SK-N-SH (cell line): Measurements from ENCODE around the gene ZBTB17. TPM values are rescaled to one million over a fixed set of nuclear protein-coding genes. Genes with fewer than 3 reads are reported as not detected.

ENCODE experiments used
- CTCF ChIA-PET: fragments of 300-600, 350-600 bp; formaldehyde crosslinking; extraction: SDS; loops from one replicate; lab custom pipeline; 2021; lab: Yijun Ruan, JAX
- POLR2A ChIA-PET: fragments of 350-600 bp; sonication (Branson Sonifier 250); formaldehyde crosslinking; extraction: SDS; loops from one replicate; lab custom pipeline; 2020; ENCODE audit warnings: antibody characterized with exemption, inconsistent platforms; lab: Yijun Ruan, JAX
- DNase-seq: peaks from one replicate; pipeline ENCODE4 v3.0.0; 2012
- H2AFZ ChIP-seq: fragments of 200-600 bp; sonication (generic); 2 replicates; pipeline ENCODE4 v1.8.1; 2016; ENCODE audit warnings: antibody characterized with exemption, mild to moderate bottlenecking, low read depth
- H3F3A ChIP-seq: fragments of 200-600 bp; sonication (generic); replicated peaks from 2 replicates; pipeline ENCODE3; 2016; ENCODE audit warnings: antibody characterized with exemption, mild to moderate bottlenecking; ENCODE audit not compliant: insufficient read depth
- H3K27ac ChIP-seq, 2 experiments: fragments of 200-500 bp in 1 of 2; fragments of 200-600 bp in 1 of 2; sonication (Bioruptor generic) in 1 of 2; sonication (generic), shearing (Covaris generic) in 1 of 2; 2 replicates each; pipeline versions ENCODE4 v1.5.1 to v1.6.1; 2014 to 2016; ENCODE audit warnings: low read depth in 2 of 2, inconsistent platforms in 1 of 2, low read length in 1 of 2, mild to moderate bottlenecking in 1 of 2, mixed read lengths in 1 of 2
- H3K27me3 ChIP-seq: fragments of 200-600 bp; sonication (generic), shearing (Covaris generic); 2 replicates; pipeline ENCODE4 v1.6.1; 2016; ENCODE audit warnings: mixed run types; ENCODE audit not compliant: insufficient read depth
- H3K36me3 ChIP-seq, 2 experiments: fragments of 200-500 bp in 1 of 2; fragments of 200-600 bp in 1 of 2; sonication (Bioruptor generic) in 1 of 2; sonication (generic) in 1 of 2; replicated peaks in 1 of 2; 2 replicates each; pipeline versions ENCODE3 to v1.5.1; 2014 to 2016; ENCODE audit warnings: low read length in 1 of 2, mild to moderate bottlenecking in 1 of 2; ENCODE audit not compliant: insufficient read depth in 2 of 2, control insufficient read depth in 1 of 2
- H3K4me1 ChIP-seq, 2 experiments: fragments of 200-500 bp in 1 of 2; fragments of 200-600 bp in 1 of 2; sonication (Bioruptor generic) in 1 of 2; sonication (generic), shearing (Covaris generic) in 1 of 2; 2 replicates each; pipeline versions ENCODE4 v1.5.1 to v1.6.1; 2014 to 2016; ENCODE audit warnings: low read depth in 1 of 2, low read length in 1 of 2, mixed run types in 1 of 2; ENCODE audit not compliant: insufficient read depth in 2 of 2, control insufficient read depth in 1 of 2
- H3K4me2 ChIP-seq: fragments of 200-600 bp; sonication (generic), shearing (Covaris generic); 2 replicates; pipeline ENCODE4 v1.6.1; 2017; ENCODE audit warnings: mixed run types
- H3K4me3 ChIP-seq, 2 experiments: fragments of 200-500 bp in 1 of 2; fragments of 200-600 bp in 1 of 2; sonication (Bioruptor generic) in 1 of 2; sonication (generic), shearing (Covaris generic) in 1 of 2; 2 replicates each; pipeline versions ENCODE4 v1.5.1 to v1.8.1; 2014 to 2016; ENCODE audit warnings: low read depth in 2 of 2, inconsistent platforms in 1 of 2, low read length in 1 of 2, mild to moderate bottlenecking in 1 of 2, mixed read lengths in 1 of 2, moderate library complexity in 1 of 2
- H3K79me2 ChIP-seq: fragments of 200-600 bp; sonication (generic); 2 replicates; pipeline ENCODE4 v1.8.1; 2017; ENCODE audit warnings: mild to moderate bottlenecking; ENCODE audit not compliant: insufficient read depth
- H3K9ac ChIP-seq: fragments of 200-600 bp; sonication (generic); 2 replicates; pipeline ENCODE4 v1.6.1; 2017; ENCODE audit warnings: mixed run types
- H3K9me2 ChIP-seq: fragments of 200-600 bp; sonication (generic); 2 replicates; pipeline ENCODE4 v1.6.1; 2017; ENCODE audit warnings: mixed run types
- H3K9me3 ChIP-seq: fragments of 200-600 bp; sonication (generic); 2 replicates; pipeline ENCODE4 v1.6.1; 2017; ENCODE audit warnings: mixed run types, mild to moderate bottlenecking, moderate library complexity
- H4K20me1 ChIP-seq: fragments of 200-600 bp; sonication (generic); 2 replicates; pipeline ENCODE4 v1.6.1; 2017; ENCODE audit warnings: mild to moderate bottlenecking, mixed run types; ENCODE audit not compliant: insufficient read depth
- CTCF ChIP-seq: fragments of 200-600 bp; sonication (generic); IDR thresholded peaks from 2 replicates; pipeline ENCODE4 v1.6.1; 2017; ENCODE audit warnings: antibody characterized with exemption, mild to moderate bottlenecking, moderate library complexity
- ELF1 ChIP-seq: IDR thresholded peaks from 2 replicates; pipeline ENCODE4 v1.4.0; 2012
- EP300 ChIP-seq, 2 experiments: IDR thresholded peaks; 2 replicates each; pipeline versions ENCODE4 v1.4.0 to v1.6.1; 2012; ENCODE audit warnings: borderline replicate concordance in 1 of 2, low read depth in 1 of 2, low read length in 1 of 2
- FOSL2 ChIP-seq: IDR thresholded peaks from 2 replicates; pipeline ENCODE4 v1.4.0; 2012; ENCODE audit warnings: low read depth, mild to moderate bottlenecking, moderate library complexity, borderline replicate concordance
- FOXM1 ChIP-seq: IDR thresholded peaks from 2 replicates; pipeline ENCODE4 v1.4.0; 2012; ENCODE audit warnings: low read depth, mild to moderate bottlenecking
- GABPA ChIP-seq: IDR thresholded peaks from 2 replicates; pipeline ENCODE4 v1.4.0; 2012; ENCODE audit warnings: low read depth, mild to moderate bottlenecking
- MAX ChIP-seq: IDR thresholded peaks from 2 replicates; pipeline ENCODE4 v1.4.0; 2012; ENCODE audit warnings: low read depth
- MEF2A ChIP-seq: IDR thresholded peaks from 2 replicates; pipeline ENCODE4 v1.4.0; 2012; ENCODE audit warnings: low read depth, borderline replicate concordance
- MXI1 ChIP-seq: IDR thresholded peaks from 2 replicates; pipeline ENCODE4 v1.6.1; 2012; ENCODE audit warnings: mild to moderate bottlenecking, low read depth, low read length, improper control_type of control experiment
- NFIC ChIP-seq: IDR thresholded peaks from 2 replicates; pipeline ENCODE4 v1.4.0; 2012; ENCODE audit warnings: borderline replicate concordance
- NRF1 ChIP-seq: IDR thresholded peaks from 2 replicates; pipeline ENCODE4 v1.6.1; 2012; ENCODE audit warnings: low read depth, mild to moderate bottlenecking, low read length
- PBX3 ChIP-seq: IDR thresholded peaks from 2 replicates; pipeline ENCODE4; 2012
- POLR2AphosphoS5 ChIP-seq: IDR thresholded peaks from 2 replicates; pipeline ENCODE4 v1.6.1; 2012; ENCODE audit warnings: low read depth, low read length
- RAD21 ChIP-seq: IDR thresholded peaks from 2 replicates; pipeline ENCODE4 v1.6.1; 2012; ENCODE audit warnings: mild to moderate bottlenecking, low read length
- RFX5 ChIP-seq: IDR thresholded peaks from 2 replicates; pipeline ENCODE4 v1.6.1; 2012; ENCODE audit warnings: mild to moderate bottlenecking, improper control_type of control experiment, low read length
- SIN3A ChIP-seq: IDR thresholded peaks from 2 replicates; pipeline ENCODE4 v1.6.1; 2012; ENCODE audit warnings: low read depth, mild to moderate bottlenecking, low read length, moderate library complexity, borderline replicate concordance
- TCF12 ChIP-seq: IDR thresholded peaks from 2 replicates; pipeline ENCODE4 v1.4.0; 2012
- WGBS: methylation state at CpG from one replicate; pipeline ENCODE4 v1.1.6; 2017; ENCODE audit warnings: low lambda C conversion rate; 5-methylcytosine and 5-hydroxymethylcytosine counted together
- polyA plus RNA-seq, 3 experiments: library from polyadenylated mRNA; depleted of rRNA; stranded (reverse); fragments of >200 nt; gene quantifications; 2 replicates each; pipeline ENCODE4 v1.2.3, GENCODE V29; 2012

ZBTB17 gene
- polyA plus RNA-seq, 1 of the 3 experiments (the other 2 are of a cell fraction), result 56.4 TPM

DNA sequence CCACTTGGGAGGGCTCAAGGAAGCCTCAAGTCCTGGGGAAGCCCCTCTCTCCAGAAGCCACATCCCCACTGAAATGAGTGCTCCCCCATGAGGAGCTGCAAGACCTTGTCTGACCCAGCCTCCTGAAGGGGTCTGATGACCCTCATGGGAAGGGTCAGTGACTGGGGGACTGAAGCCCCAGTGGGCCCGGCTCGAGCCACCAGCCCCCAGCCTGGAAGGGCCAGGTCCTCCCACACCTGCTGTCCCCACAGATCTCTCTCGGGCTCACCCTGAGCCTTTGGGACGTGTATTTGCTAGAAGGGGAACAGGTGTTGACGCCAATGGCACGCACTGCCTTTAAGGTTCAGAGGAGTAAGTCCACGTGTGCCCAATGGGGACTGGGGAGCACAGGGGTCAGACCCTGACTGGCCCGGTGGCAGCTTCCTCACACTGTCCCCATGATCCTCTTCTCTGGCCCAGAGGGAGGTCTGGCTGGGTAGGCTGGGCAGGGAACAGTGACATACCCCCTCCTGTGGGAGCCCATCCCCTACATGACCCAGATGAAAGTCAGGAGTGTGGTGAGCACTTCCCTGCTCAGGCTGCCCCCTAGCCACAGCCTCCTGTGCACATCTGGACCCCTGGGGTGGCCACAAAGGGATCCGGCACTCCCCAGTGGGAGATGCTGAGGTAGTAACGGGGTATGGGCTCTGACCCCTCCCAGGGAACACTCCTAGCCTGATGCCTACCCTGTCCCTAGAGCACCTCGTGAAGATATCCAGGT is 15.7 kb upstream of the ZBTB17 start:
- no peaks in the 10 kb centered on the region for H3F3A ChIP-seq
- no peaks in the 10 kb centered on the region for H3K36me3 ChIP-seq
- no peak overlapping the region for H3K4me2 ChIP-seq
- TF ChIP-seq GABPA (no peak), RFX5 (no peak), SIN3A (no peak), NFIC (no peak), FOXM1 (no peak), FOSL2 (no peak), ELF1 (no peak), NRF1 (no peak), MEF2A (no peak), MAX (no peak), RAD21 (no peak), POLR2AphosphoS5 (no peak), MXI1 (no peak)
- no peak overlapping the region for H3K4me3 ChIP-seq
- H3K9me3 ChIP-seq, result no peaks in the 10 kb centered on the region
- no peaks in the 10 kb centered on the region for H3K79me2 ChIP-seq
- H4K20me1 ChIP-seq, result no peaks in the 10 kb centered on the region
- no peak for DNase-seq
- H3K9ac ChIP-seq, result no peak overlapping the region
- POLR2A ChIA-PET, result no interaction called here
- no peaks in the 10 kb centered on the region for H3K27me3 ChIP-seq
- WGBS, result no CpG with 5 or more reads among the region's 11 CpGs
- H3K4me1 ChIP-seq, result no peaks in the 10 kb centered on the region
- H3K9me2 ChIP-seq, result no peaks in the 10 kb centered on the region
- no peak overlapping the region for H3K27ac ChIP-seq
- CTCF ChIA-PET, result no interaction called here
- no peak overlapping the region for H2AFZ ChIP-seq

- 78% methylated on average over 9 of the region's 9 CpGs for WGBS
- H3K27ac ChIP-seq, result no peak overlapping the region
Observed at GRCh38 chr1:15989776-15990175, 13.9 kb upstream of the ZBTB17 start.

More at GRCh38 chr1:15989776-15990175, 13.9 kb upstream of the ZBTB17 start:
- Histone ChIP-seq H2AFZ (no peak overlapping the region), H3K4me1 (no peaks in the 10 kb centered on the region), H3K4me2 (no peak overlapping the region), H3K9me2 (no peaks in the 10 kb centered on the region), H4K20me1 (no peaks in the 10 kb centered on the region), H3K27me3 (no peaks in the 10 kb centered on the region), H3F3A (no peaks in the 10 kb centered on the region), H3K9ac (no peak overlapping the region), H3K79me2 (no peaks in the 10 kb centered on the region), H3K36me3 (no peaks in the 10 kb centered on the region), H3K4me3 (no peak overlapping the region), H3K9me3 (no peaks in the 10 kb centered on the region)
- ChIA-PET POLR2A (no interaction called here), CTCF (interaction anchor here (1.0 to 1.2 kb wide), 2 partner anchors 175 to 198 kb away, joined by 3 to 4 read pairs; no protein-coding TSS in a partner anchor)
- no peak for DNase-seq
- TF ChIP-seq CTCF, result no peak
- no peak for TF ChIP-seq MXI1
- no peak for TF ChIP-seq PBX3
- TF ChIP-seq FOSL2, result no peak
- no peak for TF ChIP-seq TCF12
- no peak for TF ChIP-seq EP300 (IDR thresholded peaks at IDR 0.05; ENCODE audit: borderline replicate concordance in 1 of 2, low read depth in 1 of 2, low read length in 1 of 2)
